Head of caudate nucleus (tissue), 42 donors: ENCODE measurements around the gene RPL28.
"Not testable (repeated sequence)": the region's sequence is repeated elsewhere in the genome, so short reads cannot be mapped to it uniquely, and the experiment has no call there.

ENCODE experiments used
- DNase-seq, 42 donors: peaks; one replicate each; pipeline versions ENCODE4 v3.0.0 to v3.0.0-alpha.2; 2020 to 2021; ENCODE audit warnings: mixed read lengths in 7 of 42
- intact Hi-C: fragments of 100-400 bp; cut with DNase I; formaldehyde crosslinking; loops from one replicate; pipeline ENCODE4 v1.15.0; 2022

The RPL28 gene

DNA sequence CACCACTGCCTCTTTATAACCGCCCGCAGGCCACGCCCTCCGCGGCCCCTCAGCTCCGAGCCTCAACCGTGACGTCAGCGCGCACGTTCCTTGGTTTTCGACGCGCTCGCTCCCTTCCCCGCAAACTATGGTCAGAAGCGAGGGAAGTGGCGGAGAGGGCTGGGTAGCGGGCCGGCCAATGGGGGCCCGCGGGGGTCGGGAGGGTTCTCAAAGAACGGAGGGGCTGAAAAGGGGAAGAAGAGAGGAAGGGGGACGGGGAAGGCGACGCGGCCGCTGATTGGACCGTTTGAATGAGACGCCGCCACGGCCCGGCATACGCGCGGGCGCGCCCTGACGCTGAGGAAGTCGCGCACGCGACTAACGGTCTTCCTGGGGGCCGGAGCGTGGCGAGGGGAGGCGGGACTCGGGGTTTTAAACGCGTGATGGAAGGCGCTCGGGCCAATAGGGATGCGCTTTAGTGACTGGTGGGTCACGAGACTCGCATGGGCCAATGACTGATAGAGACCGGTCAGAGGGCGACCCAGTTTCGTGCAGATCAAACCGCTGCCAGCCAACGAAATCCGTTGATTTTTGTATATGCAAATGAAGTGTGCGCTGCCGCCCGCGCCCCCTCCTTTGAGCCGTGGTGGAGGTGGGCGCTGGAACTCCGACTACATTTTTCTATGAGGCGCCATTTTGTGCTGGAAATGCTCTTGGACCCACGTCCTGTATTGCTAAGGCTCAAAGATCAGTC lies 22.2 kb downstream of the RPL28 start:
- DNase-seq, result peak; percentile 97 to 100 (median 99)
- intact Hi-C loops, result no loop called here

DNA sequence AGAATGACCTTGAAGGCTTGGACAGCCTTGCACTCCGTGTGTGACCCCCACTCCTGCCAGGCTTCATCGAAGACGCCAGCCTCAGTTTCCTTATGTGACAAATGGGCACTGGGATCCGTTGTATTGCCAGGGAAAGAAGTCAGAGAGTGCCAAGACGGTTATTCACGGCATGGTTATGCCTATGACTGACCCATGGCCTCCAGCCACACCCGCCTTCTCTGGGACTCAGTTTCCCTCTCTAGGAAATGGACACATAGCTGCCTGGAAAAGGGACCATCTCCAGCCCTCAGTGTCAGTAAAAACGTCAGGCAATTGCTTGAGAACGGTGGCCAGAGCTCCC lies 22.8 kb downstream of the RPL28 start:
- no peak for DNase-seq
- intact Hi-C loops, result no loop called here

DNA sequence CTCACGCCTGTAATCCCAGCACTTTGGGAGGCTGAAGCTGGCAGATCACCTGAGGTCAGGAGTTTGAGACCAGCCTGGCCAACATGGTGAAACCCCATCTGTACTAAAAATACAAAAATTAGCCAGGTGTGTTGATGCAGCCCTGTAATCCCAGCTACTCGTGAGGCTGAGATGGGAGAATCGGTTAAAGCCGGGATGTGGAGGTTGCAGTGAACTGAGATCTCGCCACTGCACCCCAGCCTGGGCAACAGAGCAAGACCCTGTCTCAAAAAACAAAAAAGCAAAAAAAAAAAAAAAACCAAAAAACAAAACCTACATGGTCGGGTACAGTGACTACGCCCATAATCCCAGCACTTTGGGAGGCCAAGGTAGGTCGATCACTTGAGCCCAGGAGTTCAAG lies 23.4 kb downstream of the RPL28 start:
- intact Hi-C loops, DNase-seq: not testable (repeated sequence)

DNA sequence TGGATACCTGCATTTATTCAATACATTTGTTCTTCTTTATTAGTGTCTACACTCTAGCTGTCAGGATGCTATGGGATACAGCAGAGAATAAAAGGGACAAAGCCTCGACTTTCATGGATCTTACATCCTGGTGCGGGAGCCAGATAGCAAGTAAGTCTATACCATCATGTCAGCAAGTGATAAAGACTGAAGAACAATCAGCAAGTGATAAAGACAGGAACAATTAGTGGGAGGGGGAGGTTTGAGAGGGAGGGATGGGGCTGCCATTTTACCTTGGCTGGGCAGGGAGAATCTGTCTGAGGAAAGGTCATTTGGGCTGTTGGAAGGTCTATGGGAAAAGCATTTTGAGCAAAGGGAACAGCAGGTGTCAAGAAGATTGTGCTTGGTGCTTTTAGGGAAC lies 24.4 kb downstream of the RPL28 start:
- intact Hi-C loops, result no loop called here
- DNase-seq, result no peak

DNA sequence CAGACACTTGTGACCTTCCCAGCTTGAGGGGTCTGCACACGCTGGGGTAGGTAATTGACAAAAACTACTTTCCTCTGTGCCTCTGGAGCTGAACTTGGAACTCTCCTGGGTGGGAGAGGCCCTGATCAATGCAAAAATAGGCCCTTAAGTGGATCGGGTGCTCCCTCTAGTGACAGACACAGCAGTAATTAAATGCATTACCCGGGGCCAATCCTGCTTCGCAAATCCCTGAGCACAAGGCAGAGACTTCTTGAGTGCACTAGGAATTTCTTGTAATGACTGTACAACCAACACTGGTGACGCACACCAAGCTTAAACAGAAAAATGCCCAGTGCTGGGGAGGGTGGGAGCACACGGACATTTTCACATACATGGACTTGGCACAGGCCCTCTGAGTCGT lies 32.5 kb downstream of the RPL28 start:
- intact Hi-C loops, result no loop called here
- DNase-seq, result peak in 41 of 42 donors; percentile 39 to 89 (median 70)

DNA sequence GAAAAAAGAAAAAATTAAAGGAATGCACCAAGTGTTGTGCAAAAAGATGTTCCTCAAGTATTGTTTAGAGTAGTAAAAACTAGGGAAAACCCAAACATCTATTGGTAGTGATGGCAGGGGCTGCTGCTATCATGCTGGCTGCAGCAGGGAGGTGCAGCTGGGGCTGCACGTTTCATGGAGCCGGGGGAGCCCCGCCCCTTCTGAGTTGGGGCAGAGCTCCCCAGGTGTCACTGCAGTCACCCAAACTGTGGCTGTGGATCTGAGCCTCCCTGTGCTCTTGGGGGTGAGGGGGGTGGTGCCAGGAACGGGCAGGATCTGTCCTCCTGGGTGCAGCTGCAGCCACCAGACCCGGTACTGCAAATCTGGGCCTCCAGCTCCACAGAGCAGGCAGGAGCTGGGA lies 33.4 kb downstream of the RPL28 start:
- DNase-seq, result peak in 1 of 42 donors; percentile 39
- intact Hi-C loops, result no loop called here

DNA sequence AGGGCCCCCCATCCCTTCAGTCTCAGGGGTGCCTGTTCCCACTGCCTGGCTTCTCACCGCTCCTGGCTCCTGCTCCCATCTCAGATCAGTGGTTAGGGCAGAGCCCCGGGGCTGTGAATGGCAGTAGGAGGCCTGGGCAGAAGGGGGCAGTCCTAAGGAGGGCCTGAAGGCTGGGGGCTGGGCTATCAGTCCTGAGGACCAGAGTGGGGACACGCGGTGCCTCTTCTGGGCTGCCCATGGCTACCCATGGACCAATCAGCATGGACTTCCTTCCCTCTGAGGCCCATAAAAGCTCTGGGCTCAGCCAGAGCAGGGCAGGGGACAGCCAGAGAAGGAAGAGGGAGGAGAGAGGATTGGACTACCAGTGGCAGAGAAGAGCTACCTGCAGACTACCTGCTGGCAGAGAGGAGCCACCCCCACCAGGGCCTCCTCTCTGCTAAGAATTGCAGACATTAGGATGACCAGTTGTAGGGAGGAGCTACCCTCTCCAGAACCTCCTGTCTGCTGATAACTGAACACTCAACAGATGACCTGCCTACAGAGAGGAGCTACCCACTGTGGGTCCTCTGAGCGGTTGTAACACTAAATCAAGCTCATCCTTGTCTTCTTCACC lies 34.0 kb downstream of the RPL28 start:
- intact Hi-C loops, result no loop called here
- peak in 20 of 42 donors; percentile 32 to 76 (median 54) for DNase-seq

DNA sequence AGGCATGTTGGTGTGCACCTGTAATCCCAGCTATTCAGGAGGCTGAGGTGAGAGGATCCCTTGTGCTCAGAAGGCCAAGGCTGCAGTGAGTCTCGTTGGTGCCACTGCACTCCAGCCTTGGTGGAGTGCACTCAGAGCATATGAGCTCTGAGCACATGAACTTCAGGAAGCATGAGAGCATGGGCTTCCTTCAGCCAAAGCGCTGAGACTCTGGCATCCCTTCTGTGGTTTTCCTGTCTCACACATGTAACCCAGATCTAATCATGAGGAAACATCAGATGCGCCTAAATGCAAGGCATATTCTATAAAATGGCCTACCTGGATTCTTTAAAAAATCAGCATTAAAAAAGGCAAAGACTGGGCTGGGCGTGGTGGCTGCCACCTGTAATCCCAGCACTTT lies 35.5 kb downstream of the RPL28 start:
- DNase-seq, intact Hi-C loops: not testable (repeated sequence)

DNA sequence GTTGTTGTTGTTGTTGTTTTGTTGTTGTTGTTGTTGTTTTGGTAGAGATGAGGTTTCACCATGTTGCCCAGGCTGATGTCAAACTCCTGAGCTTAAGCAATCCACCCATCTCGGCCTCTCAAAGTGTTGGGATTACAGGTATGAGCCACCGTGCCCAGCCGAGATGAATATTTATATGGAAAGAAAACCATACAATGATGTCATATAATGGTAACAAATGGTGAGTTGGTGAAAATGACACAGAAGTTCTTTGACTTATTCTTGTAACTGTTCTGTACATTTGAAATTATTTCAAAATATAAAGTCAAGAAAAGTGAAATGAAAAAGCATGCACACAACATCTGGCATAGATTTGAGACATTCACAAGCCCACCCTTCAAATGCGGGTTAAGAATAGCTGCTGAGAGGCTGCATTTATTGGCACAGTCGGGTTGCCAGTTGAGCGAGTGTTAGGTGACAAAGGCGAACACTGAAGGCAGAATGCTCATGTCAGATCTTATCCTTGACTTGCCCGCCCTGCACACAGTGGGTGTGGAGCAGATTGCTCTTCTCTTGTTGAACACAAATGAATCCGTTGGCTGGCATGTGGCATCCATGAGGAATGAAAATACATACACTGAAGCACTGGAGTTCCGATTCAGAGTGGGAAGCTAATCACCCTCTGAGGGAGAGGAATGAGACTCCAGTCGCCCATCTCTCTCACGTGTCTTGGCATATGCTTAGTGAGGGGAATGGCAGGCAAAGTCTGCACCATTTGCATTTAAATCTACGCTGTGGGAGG lies 37.7 kb downstream of the RPL28 start:
- DNase-seq, result peak in 31 of 42 donors; percentile 37 to 92 (median 66)
- intact Hi-C loops, result no loop called here

DNA sequence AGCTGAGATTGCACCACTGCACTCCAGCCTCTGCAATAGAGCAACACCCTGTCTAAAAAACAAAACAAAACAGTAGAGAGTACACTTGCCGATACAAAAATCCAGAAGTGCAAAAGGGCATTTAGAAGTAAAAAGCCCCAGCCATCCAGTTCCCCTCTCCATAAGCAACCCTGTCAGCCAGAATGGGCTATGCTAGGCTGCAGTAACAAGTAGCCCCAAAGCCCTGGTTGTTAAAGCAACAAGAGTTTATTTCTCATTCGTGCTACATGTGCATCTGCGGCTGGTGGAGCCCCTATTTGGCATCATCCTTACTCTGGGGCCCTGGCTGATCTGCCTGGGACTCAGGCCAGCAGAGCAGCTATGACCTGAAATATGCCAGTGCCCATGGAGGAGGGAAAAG lies 38.8 kb downstream of the RPL28 start:
- no peak for DNase-seq
- intact Hi-C loops, result no loop called here

DNA sequence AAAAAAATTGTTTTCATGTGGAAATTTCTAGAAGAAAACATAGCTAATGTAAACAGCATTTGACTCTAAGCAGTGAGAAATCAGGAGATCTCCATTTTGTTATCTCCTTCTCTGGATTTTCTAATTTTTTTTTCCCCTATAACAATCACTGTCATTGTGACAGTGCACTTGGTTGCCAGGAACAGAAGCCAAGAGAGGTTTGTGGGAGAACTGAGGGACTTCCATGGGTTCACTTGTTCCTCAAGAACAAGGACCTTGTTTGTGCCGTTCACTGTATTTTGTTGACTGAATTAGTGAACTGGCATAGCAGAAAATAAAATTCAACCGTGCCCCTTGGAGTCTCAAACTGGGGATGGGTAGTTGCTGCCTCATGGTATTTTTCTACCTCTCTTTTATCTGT lies 40.3 kb downstream of the RPL28 start:
- intact Hi-C loops, result no loop called here
- peak in 30 of 42 donors; percentile 23 to 90 (median 69) for DNase-seq

DNA sequence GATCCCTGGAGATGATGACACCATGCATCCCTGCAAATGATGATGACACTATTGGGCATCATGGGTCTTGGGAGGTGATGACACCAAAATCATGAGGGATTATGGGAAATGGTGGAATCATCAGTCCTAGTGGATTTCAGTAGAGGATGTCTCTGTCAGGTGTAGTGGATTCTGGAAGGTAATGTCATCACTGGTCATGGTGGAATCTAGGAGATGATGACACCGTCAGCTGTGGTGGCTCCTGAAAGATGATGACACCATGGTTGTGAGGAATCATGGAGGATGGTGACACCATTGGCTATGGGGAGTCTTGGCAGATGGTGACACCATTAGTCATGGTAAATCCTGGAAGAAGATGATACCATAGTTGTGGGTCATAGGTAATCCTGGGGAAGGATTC lies 45.5 kb downstream of the RPL28 start:
- intact Hi-C loops, result no loop called here
- no peak for DNase-seq

DNA sequence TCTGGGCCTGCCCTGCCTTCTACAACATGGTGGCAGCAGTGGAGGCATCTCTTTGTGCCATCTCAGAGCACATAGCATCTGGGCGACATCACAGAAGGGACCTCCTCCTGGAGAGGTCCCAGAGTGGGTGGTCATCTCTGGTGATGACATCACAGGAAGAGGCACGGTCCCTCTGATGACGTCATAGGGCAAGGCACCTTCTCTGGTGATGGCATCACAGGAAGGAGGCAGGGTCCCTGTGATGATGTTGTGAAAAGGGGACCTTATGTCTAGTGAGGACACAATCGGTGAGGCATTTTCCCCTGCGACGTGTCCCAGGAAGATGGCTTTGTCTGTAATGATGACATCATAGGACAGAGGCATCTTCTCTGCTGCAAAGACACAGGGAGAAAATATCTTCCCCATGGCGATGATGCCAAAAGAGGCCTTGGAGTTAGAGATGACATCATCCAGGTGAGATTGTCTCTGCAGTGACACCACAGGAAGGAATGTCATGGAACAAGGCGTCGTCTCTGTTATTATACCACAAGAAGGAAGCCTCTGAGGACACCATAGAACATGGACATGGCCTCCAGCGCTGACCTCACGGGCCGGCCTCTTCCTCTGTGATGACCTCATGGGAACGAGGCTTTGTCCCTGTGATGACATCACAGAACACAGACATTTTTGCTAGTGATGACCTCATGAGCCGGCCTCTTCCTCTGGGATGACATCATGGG lies 46.7 kb downstream of the RPL28 start:
- no peak for DNase-seq
- intact Hi-C loops, result no loop called here

DNA sequence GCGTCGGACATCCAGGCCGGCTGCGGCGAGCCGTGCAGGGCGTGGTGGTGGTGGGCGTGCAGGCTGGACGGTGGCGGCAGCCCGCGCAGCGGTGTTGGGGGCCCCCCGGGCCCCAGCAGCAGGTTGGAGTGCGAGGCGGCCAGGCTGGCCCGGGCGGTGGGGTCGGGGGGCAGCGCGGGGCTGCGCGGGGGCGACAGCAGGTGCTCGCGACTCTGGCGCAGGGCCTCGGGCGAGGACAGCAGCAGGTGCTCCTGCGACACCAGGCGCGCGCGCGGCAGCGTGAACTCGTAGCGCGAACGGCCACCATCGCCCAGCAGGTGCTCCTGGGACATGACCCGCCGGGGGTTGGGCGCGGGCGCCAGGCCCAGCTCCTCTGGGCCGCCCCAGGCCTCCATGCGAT lies 47.6 kb downstream of the RPL28 start:
- intact Hi-C loops, result no loop called here
- DNase-seq, result no peak

DNA sequence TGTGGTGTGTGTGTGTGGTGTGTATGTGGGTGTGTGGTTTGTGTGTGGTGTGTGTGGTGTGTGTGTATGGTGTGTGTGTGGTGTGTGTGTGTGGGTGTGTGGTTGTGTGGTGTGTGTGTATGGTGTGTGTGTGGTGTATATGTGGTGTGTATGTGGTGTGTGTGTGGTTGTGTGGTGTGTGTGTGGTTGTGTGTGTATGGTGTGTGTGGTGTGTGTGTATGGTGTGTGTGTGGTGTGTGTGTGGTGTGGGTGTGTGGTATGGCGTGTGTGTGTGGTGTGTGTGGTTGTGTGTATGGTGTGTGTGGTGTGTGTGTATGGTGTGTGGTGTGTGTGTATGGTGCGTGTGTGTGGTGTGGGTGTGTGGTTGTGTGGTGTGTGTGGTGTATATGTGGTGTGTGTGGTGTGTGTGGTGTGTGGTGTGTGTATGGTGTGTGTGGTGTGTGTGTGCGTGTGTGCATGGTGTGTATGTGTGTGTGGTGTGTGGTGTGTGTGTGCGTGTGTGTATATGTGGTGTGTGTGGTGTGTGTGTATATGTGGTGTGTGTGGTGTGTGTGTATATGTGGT lies 48.7 kb downstream of the RPL28 start:
- intact Hi-C loops, result no loop called here
- DNase-seq, result no peak

DNA sequence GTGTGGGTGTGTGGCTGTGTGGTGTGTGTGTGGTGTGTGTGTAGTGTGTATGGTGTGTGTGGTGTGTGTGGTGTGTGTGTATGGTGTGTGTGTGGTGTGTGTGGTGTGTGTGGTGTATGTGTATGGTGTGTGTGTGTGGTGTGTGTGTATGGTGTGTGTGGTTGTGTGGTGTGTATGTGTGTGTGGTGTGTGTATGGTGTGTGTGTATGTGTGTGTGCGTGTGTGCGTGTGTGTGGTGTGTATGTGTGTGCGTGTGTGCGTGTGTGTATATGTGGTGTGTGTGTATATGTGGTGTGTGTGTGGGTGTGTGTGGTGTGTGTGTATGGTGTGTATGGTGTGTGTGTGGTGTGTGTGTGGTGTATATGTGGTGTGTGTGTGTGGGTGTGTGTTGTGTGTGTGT lies 49.3 kb downstream of the RPL28 start:
- intact Hi-C loops, result no loop called here
- no peak for DNase-seq

DNA sequence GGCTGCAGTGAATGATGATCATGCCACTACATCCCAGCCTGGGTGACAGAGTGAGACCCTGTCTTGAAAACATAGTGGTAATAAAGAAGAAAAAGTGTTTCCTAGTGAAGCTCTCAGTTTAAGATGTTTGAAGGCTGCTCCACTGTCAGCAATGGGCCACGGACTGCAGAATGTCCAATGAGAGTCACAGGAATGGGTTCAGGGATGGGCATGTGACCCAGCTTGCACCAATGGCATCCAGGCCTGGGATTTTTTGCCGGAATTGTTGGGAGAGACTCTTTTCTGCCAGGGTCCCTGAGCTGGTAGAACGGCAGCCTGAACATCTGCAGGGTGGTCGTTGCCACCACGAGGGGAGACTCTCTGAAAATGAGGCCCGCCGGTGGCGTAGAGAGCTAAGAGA lies 51.1 kb downstream of the RPL28 start:
- intact Hi-C loops, result no loop called here
- no peak for DNase-seq

DNA sequence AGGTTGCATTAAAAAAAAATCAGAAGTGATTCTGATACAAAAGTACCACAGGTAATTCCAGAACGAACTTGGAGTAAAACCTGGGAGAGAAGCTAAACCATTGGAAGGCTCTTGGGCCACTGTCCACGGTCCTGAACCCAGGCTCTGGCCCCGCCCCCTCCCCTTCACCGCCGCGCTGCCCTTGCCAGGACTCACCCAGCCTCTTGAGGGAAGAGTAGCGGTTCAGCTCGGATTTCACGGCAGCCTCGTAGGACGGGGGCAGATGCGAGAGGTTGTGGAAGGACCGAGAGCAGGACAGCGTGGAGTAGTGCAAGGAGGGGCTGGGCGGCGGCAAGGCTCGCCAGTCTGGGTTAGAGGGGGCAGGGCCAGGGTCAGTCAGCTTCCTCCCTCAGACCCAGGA lies 51.7 kb downstream of the RPL28 start:
- DNase-seq, result peak in 10 of 42 donors; percentile 43 to 86 (median 60)
- intact Hi-C loops, result no loop called here

DNA sequence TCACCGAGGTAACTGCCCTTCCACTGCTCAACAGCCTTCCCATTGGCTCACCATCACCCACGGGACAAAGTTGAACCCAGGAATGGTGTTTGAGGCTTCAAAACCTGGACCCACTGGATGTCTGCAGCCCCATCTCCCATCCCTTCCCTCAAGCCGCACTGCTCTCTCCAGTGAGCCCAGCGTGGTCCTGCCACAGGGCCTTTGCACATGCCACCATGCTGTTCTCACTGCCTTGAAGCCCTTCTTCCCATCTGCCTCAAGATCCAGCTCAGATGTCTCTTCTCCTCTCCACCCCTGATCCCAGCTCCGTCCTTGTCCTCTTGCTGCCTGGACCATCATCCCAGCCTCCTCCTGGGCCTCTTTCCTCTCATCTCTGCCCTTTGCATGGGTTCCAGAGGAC lies 53.3 kb downstream of the RPL28 start:
- intact Hi-C loops, result no loop called here
- DNase-seq, result no peak
